ENCODE measurements around the gene ERI3.

ERI3 gene

DNA sequence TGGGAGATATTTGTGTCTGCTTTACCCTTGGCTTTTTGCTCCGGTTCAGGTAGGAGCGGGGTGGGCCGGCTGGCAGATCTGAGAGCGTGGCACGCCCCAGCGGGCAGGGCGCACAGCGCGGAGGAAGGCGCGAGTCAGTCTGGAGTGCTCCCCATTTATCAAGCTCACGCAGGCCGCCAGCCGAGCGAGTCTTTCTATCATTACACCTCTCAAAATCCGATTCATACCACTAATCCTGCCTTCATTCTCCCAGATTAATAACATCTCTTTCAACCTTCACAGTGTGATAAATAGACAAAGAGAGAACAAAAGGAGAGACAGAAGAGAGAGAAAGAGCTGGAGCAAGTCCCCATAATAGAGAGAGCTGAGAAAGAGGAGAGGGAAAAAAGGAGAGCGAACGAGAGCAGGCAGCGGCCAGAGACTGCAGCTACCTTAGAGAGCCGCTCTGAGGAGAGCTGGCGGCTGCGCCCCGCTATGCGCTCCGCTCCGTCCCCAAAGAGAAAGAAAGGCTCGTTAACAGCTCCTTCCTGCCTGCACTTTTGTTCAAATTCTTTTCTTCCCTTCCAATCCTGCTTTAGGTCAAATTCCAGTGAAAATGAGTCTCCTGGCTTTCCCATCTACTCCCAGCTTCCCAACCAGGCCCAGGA, 93.8 kb downstream of the ERI3 start:
- no peak for DNase-seq

GRCh38 chr1:44260792-44261170, 94.3 kb downstream of the ERI3 start:
- DNase-seq = no peak

DNA sequence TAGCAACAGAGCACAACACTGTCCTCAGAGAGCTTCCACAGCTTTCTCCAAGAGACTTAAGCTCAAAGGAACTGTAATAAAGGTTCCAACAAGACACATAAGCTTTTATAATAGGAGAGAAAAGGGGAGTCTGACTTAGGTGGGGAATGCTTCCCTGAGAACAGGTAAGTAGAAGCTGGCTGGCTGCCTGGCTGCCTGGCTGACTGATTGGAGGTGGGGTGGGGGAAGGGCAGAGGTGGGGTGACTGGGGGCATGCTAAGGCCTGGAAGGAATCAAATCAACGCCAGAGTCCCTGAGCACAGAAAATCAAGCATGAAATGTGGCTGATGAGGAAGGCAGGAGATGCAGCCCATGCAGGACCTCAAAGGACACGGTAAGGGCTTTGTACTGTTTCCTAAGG, 96.0 kb downstream of the ERI3 start:
- no peak for DNase-seq

DNA sequence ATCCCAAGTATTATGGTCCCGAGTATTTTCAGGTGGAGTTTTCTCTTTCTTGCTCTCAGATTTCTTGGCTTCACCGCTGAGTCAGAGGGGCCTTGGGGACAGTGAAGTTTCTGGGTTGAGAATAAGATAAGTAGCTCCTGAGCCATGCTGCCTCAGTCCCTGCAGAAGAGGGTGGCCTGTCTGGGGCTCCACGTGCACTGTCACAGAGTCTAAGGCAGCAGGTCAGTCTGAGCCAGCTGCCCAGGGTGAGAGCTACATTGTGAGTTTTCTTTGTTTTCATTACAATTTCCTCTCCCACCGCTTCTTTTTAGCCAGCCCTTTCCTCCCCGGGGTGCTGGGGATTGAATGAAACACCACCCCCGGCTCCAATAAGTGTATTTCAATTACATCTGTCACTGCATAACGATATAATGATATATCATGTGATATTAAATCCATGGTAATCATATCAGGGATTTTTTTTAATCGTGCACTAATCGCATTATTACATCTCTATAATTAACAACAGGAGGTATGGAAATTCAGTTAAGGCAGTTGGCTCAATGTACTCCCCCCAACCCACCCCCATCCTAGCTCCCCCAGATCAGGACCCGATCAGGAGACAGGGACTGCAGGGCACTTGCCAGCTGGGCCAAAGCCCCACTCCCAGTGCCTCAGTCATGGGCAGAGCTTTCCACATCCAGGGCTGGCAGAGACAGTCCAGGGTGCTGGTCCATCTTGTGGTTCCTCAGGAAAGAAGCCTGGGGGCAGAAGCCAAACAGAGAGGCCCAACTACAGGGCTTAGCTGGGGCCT, 98.1 kb downstream of the ERI3 start:
- DNase-seq = no peak

DNA sequence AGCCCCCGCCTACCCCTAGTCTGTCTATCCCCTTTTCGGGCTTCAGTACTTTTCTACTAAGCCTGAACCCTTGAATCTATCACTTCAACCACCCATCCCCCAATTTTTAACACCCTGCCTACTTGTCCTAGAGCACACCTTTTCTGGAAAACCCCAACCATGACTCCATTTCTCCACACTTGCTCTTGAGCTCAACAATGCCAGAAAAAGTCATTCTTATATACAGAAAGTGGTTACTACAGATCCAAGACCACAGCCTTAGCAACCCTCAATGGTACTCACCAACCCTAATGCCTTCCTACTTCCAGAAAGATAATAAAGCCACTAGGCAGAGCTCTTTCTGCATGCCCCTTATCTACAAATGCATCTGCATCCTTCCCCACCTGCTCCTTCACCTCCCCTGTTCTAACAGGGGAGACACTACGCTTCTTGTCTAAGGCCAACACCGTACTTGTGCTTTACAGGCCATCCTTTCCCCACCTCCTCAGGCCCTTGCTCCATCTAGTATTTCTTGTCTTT, 100.6 kb downstream of the ERI3 start:
- peak; percentile 20 for DNase-seq

DNA sequence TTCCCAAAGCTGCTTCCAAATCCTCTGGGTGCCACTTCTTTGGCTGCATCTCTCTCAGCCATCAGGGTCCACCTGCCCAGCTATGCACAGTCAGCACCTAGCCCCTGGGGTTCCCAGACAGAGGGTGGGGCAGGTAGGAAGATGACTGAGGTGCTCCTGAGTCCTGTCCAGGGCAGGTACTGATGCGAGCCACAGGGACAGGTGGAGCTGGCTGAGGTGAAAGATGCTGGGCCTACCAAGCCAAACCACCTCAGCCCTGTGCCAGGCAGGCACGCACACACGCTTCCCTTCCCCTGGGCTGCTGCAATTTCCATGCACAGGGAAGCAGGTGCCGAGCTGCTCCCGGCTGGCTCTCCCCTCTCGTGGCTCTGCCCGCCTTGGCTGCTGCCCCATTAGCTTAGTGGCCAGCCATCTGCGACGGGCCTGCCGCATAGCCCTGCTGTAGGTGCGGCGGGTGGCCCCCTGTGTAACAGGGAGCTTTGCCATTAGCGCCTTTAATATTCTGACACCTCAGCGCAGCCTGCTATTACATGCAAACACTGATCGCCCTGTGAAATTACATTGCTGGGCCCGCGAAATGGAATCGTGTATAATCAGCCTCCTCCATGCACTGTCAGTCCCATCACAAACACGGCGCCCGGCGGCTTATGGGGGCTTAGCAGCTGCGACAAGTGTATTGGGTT, 102.9 kb downstream of the ERI3 start:
- no peak for DNase-seq

DNA sequence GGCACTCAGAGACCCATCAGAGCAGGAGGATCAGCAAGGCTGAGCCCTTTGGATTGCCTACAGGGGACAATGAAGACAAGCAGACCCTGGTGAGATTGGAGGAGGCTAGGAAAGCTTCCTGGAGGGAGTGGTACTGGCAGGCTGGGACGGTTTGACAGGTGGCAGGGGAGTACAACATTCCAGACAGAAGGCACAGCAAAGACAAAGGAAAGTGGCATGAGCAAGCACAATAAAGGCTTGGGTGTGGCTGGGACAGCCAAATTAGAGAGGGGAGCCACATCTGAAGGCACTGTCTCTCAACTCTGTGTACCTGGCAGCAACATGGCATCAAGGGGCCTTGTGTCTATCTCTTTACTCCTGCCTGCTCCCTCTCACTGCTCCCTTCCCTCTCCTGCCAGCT, 103.6 kb downstream of the ERI3 start:
- no peak for DNase-seq

DNA sequence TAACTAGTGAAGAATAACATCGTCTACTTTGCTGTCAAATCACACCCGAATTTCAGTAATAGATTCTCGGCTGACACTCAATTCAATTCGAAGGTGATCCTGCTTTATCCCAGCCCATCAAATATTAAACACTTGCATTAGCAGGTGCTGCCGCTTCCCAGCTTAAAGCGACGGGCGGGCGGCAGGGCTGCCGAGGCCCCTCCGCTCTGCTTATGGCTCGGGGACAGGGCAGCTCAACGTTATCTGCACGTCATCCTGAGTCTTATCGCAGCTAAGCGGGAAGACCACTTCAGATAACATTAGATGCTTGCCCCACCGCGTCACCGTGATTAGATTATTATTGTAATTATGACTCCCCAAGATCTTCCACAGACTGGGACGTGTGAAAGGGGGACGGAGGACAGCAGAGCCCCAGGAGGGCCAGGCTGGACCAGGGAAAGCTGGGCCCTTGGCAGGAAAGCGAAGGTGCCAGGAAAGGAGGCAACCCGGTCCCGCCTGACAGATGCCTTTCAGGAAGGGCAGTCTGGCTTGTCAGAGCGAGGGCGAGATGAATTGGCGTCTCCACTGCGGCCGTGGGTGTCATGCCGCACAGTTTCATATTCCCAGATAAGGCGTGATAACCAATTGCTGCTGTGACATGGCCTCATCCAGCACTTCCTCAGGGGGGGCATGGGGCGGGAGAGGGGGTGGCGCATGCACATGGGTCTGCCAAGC, 104.8 kb downstream of the ERI3 start:
- DNase-seq = no peak

DNA sequence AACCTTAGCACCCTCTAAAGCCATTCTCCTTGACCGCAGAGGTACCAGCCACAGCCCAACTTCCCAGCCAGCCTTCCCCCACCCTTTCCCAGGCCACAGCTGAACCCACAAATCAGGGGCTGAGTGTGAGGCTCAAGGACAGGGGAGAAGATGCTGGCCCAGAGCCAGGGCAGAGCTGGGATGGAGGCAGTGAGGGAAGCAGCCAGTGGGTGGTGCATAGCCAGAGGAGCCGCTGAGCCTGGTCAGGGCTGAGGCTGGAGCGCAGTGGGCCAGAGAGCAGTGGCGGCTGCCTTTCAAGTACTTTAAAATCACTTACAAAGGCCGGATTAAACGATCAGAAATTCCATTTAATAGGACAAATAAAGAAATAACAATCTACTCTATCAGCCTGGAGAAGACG, 105.5 kb downstream of the ERI3 start:
- no peak for DNase-seq

DNA sequence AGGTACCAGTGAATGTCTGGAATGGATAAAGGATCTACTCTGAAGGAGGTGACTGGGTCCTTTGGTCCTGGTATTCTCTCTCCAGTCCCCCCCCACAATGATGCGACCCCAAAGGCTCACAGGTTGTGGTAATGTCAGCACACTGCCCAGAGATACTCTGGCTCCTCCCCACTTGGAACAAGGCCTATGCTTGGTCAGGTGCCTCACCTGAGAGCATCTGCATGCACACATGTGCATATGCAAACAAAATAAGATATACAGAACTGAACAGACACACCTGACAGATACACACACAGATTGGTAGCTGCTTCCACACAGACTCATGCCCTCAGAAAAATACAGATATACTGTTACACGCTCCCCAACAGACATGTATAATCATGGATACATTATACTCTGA, 108.3 kb downstream of the ERI3 start:
- no peak for DNase-seq

- DNase-seq = no peak
These were observed 110.1 kb downstream of the ERI3 start for GRCh38 chr1:44244986-44245385.

DNA sequence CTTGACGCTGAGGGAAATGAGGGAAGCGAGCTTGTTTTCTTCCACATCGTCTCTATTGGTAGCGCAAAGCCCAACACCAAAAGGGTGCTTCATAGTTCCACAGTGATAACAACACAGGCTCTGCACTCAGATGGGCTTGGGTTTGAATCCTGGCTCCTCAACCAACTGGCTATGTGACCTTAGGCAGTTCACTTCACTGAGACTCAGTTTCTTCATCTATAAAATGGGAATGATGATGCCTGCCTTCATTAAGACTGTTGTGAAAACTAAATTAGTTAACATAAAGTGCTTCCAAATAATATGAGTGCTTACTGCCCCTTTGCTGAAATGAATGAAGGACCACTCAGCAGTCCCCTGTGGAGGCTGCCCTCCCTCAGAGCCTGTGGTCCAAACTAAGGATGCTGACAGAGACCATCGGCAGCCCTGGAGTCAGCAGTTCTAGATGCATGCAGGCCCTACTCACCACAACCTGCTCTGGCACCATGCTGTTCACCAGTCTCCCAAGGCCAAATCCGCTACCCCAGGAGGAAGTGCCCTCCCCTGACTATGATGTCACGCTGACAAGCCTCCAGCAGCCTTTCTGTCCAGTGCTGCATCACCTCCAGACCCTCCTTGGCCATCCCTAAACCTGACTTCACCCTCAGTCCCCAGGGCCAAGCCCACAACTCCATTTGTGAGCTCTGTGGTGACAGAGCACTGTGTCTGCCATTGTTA, 111.1 kb downstream of the ERI3 start:
- no peak for DNase-seq

DNA sequence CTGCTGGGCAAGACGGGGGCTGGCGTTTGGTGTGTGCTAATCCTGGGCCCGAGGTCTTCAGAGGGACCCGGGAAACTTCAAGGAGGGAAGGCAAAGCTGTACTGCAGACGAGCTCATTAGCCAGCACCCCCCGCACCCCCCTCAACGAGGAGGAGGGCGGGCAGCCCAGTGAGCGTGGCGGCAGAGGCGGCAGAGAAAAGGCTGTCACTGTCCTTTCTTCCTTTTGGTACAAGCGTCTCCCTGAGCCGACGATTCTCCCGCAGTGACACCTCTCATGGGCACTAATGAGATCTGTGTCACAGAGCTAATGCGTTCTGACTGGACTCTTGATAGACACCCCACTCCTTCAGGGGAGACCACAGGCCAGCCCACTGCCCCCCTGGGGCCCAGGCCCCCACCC, 112.3 kb downstream of the ERI3 start:
- no peak for DNase-seq

- DNase-seq = no peak
These were observed 114.0 kb downstream of the ERI3 start for GRCh38 chr1:44240802-44241671.

DNA sequence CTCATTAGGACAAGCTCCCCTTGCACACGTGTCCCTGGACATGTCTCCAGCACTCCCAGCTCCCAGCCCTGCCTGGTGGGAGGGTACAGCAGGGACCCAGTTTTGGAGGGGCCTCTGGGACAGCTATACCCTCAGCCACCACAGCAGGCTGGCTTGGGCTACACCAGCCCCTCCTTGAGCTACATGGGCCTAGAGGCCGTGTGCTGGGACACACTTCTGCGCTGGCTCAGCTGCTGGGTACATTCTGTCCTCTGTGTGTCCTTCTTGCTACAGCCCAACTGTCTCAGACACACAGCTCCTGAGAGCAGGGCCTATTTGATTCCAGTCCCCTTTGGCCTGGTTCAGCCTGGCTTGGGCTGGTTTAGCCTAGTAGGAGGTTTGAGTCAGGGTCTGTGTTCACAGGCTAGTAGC, 115.1 kb downstream of the ERI3 start:
- no peak for DNase-seq

GRCh38 chr1:44239331-44239960, 115.6 kb downstream of the ERI3 start:
- no peak for DNase-seq

DNA sequence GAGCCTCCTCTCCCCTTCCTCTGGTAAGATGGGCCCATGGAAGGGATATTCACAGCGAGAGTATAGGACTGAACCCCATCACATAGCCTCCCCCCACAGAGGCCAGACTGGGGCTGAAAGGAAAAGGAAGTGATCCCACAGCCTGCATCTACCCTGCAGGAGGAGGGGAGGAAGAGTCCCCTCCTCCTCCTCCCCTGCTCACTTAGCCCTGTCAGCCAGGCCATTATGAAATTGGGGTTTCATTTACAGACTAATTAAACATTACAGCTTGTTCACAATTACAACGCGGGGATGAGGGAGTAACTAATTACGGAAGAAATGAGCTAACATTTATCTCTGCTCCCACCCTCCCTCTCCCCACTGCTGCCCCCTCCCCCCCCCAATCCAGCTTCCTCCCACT, 116.4 kb downstream of the ERI3 start:
- DNase-seq = no peak

DNA sequence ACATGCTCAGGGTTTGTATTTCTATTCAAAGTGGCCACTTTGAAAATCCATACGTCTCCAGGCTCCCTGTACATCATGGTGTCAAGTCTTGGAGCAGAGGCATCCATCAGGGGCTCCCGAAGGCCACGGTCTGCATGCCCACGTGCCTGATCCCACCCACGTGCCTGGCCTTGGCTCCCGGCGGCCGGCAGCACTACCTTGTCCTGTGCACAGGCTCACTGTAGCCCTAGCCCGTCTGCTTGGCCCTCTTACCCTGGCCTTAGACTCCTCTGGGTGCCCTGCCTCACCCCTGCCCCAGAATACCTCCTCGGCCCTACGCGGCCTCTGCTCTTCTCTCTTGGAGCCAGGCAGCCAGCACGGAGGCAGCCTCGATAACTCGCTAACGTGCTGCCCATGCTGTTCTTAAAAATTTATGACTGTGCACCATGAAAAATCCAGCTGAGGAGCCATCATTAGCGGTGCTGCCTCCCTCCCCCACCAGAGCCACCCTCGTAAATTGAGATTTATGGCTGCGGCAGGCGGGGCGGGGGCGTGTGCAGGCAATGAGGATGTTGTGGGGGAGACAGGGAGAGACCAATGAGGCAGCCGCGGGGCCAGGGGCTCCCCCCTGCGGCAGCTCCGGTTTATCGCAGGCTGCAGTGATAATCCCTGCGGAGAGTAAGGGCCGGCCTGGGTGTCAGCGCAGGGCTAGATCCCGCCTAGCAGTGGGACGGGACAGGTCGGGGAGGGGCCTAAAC, 117.2 kb downstream of the ERI3 start:
- DNase-seq = peak; percentile 50

- no peak for DNase-seq
These were observed 118.4 kb downstream of the ERI3 start for GRCh38 chr1:44236490-44237272.

DNA sequence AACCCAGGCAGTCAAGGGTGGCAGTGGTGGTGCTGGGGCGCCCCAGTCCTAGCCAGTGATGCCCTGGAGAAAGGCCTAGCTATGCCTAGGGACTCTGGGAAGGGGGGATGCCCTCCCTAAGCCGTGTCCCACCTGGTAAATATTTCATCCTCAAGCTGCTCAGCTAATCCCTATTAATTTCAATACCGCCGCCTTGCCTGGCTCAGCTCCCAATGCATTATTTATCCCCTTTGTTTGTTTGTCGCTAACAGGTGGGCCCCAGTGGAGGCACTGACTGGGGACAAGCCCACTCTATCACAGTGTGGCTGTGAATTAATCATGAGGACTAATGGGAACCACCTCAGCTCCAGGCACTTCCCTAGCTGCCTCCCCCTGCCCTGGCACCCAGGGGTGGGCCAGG, 119.2 kb downstream of the ERI3 start:
- no peak for DNase-seq
